Measurements from ENCODE around the gene SLC16A13. TPM values are rescaled to one million over a fixed set of nuclear protein-coding genes. Genes with fewer than 3 reads are reported as not detected.

SLC16A13 gene
- total and polyA plus RNA-seq, 2 of the 8 experiments (the other 6 are each of a cell fraction or from before 2014, with no cell fraction given), result 5.4 to 5.8 TPM

GRCh38 chr17:6998855-6999508, 36.8 kb upstream of the SLC16A13 start (continued):
- TF ChIP-seq CHD7 (IDR thresholded peaks at IDR 0.05; ENCODE audit: insufficient replicate concordance, low read length), result no peak
- no peak for TF ChIP-seq HDAC2 (IDR thresholded peaks at IDR 0.05; ENCODE audit: borderline replicate concordance in 1 of 2, low read depth in 2 of 2, low read length in 2 of 2)
- no peak for TF ChIP-seq SIX5 (IDR thresholded peaks at IDR 0.05; ENCODE audit: low read depth, low read length)

All from H1 (cell line).